SK-N-SH (cell line): ENCODE measurements around the gene PPY. TPM values are rescaled to one million over a fixed set of nuclear protein-coding genes. Genes with fewer than 3 reads are reported as not detected.

Experiments used
- CTCF ChIA-PET: fragments of 300-600, 350-600 bp; formaldehyde crosslinking; extraction: SDS; loops from one replicate; lab custom pipeline; 2021; lab: Yijun Ruan, JAX
- POLR2A ChIA-PET: fragments of 350-600 bp; sonication (Branson Sonifier 250); formaldehyde crosslinking; extraction: SDS; loops from one replicate; lab custom pipeline; 2020; ENCODE audit warnings: antibody characterized with exemption, inconsistent platforms; lab: Yijun Ruan, JAX
- DNase-seq: peaks from one replicate; pipeline ENCODE4 v3.0.0; 2012
- H2AFZ ChIP-seq: fragments of 200-600 bp; sonication (generic); 2 replicates; pipeline ENCODE4 v1.8.1; 2016; ENCODE audit warnings: antibody characterized with exemption, mild to moderate bottlenecking, low read depth
- H3F3A ChIP-seq: fragments of 200-600 bp; sonication (generic); replicated peaks from 2 replicates; pipeline ENCODE3; 2016; ENCODE audit warnings: antibody characterized with exemption, mild to moderate bottlenecking; ENCODE audit not compliant: insufficient read depth
- H3K27ac ChIP-seq, 2 experiments: fragments of 200-500 bp in 1 of 2; fragments of 200-600 bp in 1 of 2; sonication (Bioruptor generic) in 1 of 2; sonication (generic), shearing (Covaris generic) in 1 of 2; 2 replicates each; pipeline versions ENCODE4 v1.5.1 to v1.6.1; 2014 to 2016; ENCODE audit warnings: low read depth in 2 of 2, inconsistent platforms in 1 of 2, low read length in 1 of 2, mild to moderate bottlenecking in 1 of 2, mixed read lengths in 1 of 2
- H3K27me3 ChIP-seq: fragments of 200-600 bp; sonication (generic), shearing (Covaris generic); 2 replicates; pipeline ENCODE4 v1.6.1; 2016; ENCODE audit warnings: mixed run types; ENCODE audit not compliant: insufficient read depth
- H3K36me3 ChIP-seq, 2 experiments: fragments of 200-500 bp in 1 of 2; fragments of 200-600 bp in 1 of 2; sonication (Bioruptor generic) in 1 of 2; sonication (generic) in 1 of 2; replicated peaks in 1 of 2; 2 replicates each; pipeline versions ENCODE3 to v1.5.1; 2014 to 2016; ENCODE audit warnings: low read length in 1 of 2, mild to moderate bottlenecking in 1 of 2; ENCODE audit not compliant: insufficient read depth in 2 of 2, control insufficient read depth in 1 of 2
- H3K4me1 ChIP-seq, 2 experiments: fragments of 200-500 bp in 1 of 2; fragments of 200-600 bp in 1 of 2; sonication (Bioruptor generic) in 1 of 2; sonication (generic), shearing (Covaris generic) in 1 of 2; 2 replicates each; pipeline versions ENCODE4 v1.5.1 to v1.6.1; 2014 to 2016; ENCODE audit warnings: low read depth in 1 of 2, low read length in 1 of 2, mixed run types in 1 of 2; ENCODE audit not compliant: insufficient read depth in 2 of 2, control insufficient read depth in 1 of 2
- H3K4me2 ChIP-seq: fragments of 200-600 bp; sonication (generic), shearing (Covaris generic); 2 replicates; pipeline ENCODE4 v1.6.1; 2017; ENCODE audit warnings: mixed run types
- H3K4me3 ChIP-seq, 2 experiments: fragments of 200-500 bp in 1 of 2; fragments of 200-600 bp in 1 of 2; sonication (Bioruptor generic) in 1 of 2; sonication (generic), shearing (Covaris generic) in 1 of 2; 2 replicates each; pipeline versions ENCODE4 v1.5.1 to v1.8.1; 2014 to 2016; ENCODE audit warnings: low read depth in 2 of 2, inconsistent platforms in 1 of 2, low read length in 1 of 2, mild to moderate bottlenecking in 1 of 2, mixed read lengths in 1 of 2, moderate library complexity in 1 of 2
- H3K79me2 ChIP-seq: fragments of 200-600 bp; sonication (generic); 2 replicates; pipeline ENCODE4 v1.8.1; 2017; ENCODE audit warnings: mild to moderate bottlenecking; ENCODE audit not compliant: insufficient read depth
- H3K9ac ChIP-seq: fragments of 200-600 bp; sonication (generic); 2 replicates; pipeline ENCODE4 v1.6.1; 2017; ENCODE audit warnings: mixed run types
- H3K9me2 ChIP-seq: fragments of 200-600 bp; sonication (generic); 2 replicates; pipeline ENCODE4 v1.6.1; 2017; ENCODE audit warnings: mixed run types
- H3K9me3 ChIP-seq: fragments of 200-600 bp; sonication (generic); 2 replicates; pipeline ENCODE4 v1.6.1; 2017; ENCODE audit warnings: mixed run types, mild to moderate bottlenecking, moderate library complexity
- H4K20me1 ChIP-seq: fragments of 200-600 bp; sonication (generic); 2 replicates; pipeline ENCODE4 v1.6.1; 2017; ENCODE audit warnings: mild to moderate bottlenecking, mixed run types; ENCODE audit not compliant: insufficient read depth
- EP300 ChIP-seq, 2 experiments: IDR thresholded peaks; 2 replicates each; pipeline versions ENCODE4 v1.4.0 to v1.6.1; 2012; ENCODE audit warnings: borderline replicate concordance in 1 of 2, low read depth in 1 of 2, low read length in 1 of 2
- FOSL2 ChIP-seq: IDR thresholded peaks from 2 replicates; pipeline ENCODE4 v1.4.0; 2012; ENCODE audit warnings: low read depth, mild to moderate bottlenecking, moderate library complexity, borderline replicate concordance
- GATA2 ChIP-seq: sonication (generic); formaldehyde crosslinking; IDR thresholded peaks from 2 replicates; pipeline ENCODE4 v1.5.0; 2020; ENCODE audit warnings: mild to moderate bottlenecking, missing genetic modification reagents
- POLR2AphosphoS5 ChIP-seq: IDR thresholded peaks from 2 replicates; pipeline ENCODE4 v1.6.1; 2012; ENCODE audit warnings: low read depth, low read length
- RAD21 ChIP-seq: IDR thresholded peaks from 2 replicates; pipeline ENCODE4 v1.6.1; 2012; ENCODE audit warnings: mild to moderate bottlenecking, low read length
- RFX5 ChIP-seq: IDR thresholded peaks from 2 replicates; pipeline ENCODE4 v1.6.1; 2012; ENCODE audit warnings: mild to moderate bottlenecking, improper control_type of control experiment, low read length
- SIN3A ChIP-seq: IDR thresholded peaks from 2 replicates; pipeline ENCODE4 v1.6.1; 2012; ENCODE audit warnings: low read depth, mild to moderate bottlenecking, low read length, moderate library complexity, borderline replicate concordance
- TAF1 ChIP-seq: IDR thresholded peaks from 2 replicates; pipeline ENCODE4 v1.6.1; 2012; ENCODE audit warnings: low read depth, mild to moderate bottlenecking, low read length, moderate library complexity, borderline replicate concordance
- TCF12 ChIP-seq: IDR thresholded peaks from 2 replicates; pipeline ENCODE4 v1.4.0; 2012
- WGBS: methylation state at CpG from one replicate; pipeline ENCODE4 v1.1.6; 2017; ENCODE audit warnings: low lambda C conversion rate; 5-methylcytosine and 5-hydroxymethylcytosine counted together
- polyA plus RNA-seq, 3 experiments: library from polyadenylated mRNA; depleted of rRNA; stranded (reverse); fragments of >200 nt; gene quantifications; 2 replicates each; pipeline ENCODE4 v1.2.3, GENCODE V29; 2012
- TF ChIP-seq, protein P1 (sequence below): fragments of 150-350 bp; IDR thresholded peaks from 2 replicates; pipeline ENCODE4 v1.6.1; 2017; ENCODE audit warnings: antibody characterized with exemption, low read length, low read depth, borderline replicate concordance
- TF ChIP-seq, protein P2 (sequence below): IDR thresholded peaks from 2 replicates; pipeline ENCODE4 v1.6.1; 2012; ENCODE audit warnings: mild to moderate bottlenecking, low read depth, low read length, moderate library complexity

Gene PPY
- polyA plus RNA-seq, 1 of the 3 experiments (the other 2 are of a cell fraction): not detected

DNA sequence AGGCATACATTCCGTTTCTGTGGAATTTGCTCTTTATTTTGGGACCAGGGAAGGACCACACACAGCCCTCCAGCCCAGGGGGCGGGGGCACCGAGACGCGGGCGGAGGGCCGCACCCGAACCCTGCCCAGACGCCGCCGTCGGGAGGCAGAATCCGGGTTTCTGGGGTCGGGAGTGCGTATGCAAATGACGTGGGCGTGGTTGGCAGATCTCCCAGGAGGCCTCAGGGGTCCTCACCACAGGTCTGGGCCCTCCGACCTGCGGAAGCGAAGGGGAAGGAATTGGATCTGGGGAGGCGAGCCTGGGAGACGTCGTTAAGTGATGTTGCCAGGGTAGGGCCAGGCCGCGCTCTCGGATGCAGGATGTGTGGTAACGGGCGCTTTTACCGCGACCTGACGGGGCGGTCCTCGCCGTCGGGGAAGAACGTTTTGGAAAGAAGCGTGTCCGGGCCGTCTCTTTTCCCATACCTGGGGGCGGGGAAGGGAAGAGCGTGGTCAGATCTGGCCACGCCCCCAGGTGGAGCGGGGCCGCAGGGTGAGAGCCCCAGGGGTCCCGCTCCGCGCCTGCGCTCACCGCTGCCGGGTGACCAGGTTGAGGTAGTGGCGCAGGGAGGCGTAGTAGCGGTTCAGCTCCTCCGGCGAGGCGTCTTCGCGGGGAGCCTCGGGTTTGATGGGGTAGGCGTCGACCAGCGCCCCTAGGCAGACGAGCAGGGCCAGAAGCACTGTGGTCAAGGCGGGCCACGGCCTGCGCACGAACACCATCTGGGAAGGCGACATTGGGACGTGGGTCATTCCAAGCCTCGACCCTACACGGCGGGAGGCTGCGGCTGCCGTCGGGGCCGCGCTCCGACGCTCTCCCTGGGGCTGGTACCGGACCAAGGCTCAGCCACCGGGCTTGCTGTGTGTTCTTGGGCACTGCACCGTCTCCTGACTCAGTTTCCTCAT, 10.7 kb upstream of the PPY start:
- DNase-seq: no peak
- H3K9ac ChIP-seq: no peak overlapping the region
- POLR2A ChIA-PET: no interaction called here
- H3K4me1 ChIP-seq: no peaks in the 10 kb centered on the region
- H3K9me3 ChIP-seq: no peaks in the 10 kb centered on the region
- no peak overlapping the region for H3K27ac ChIP-seq
- H3K4me3 ChIP-seq: no peak overlapping the region
- WGBS: 79% methylated on average over 52 of the region's 82 CpGs
- H4K20me1 ChIP-seq: no peaks in the 10 kb centered on the region
- no peak overlapping the region for H3K4me2 ChIP-seq
- H3K9me2 ChIP-seq: no peaks in the 10 kb centered on the region
- TF ChIP-seq TAF1: no peak
- TF ChIP-seq RFX5: no peak
- TF ChIP-seq SIN3A: no peak
- TF ChIP-seq, protein P1, sequence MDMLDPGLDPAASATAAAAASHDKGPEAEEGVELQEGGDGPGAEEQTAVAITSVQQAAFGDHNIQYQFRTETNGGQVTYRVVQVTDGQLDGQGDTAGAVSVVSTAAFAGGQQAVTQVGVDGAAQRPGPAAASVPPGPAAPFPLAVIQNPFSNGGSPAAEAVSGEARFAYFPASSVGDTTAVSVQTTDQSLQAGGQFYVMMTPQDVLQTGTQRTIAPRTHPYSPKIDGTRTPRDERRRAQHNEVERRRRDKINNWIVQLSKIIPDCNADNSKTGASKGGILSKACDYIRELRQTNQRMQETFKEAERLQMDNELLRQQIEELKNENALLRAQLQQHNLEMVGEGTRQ: no peak
- TF ChIP-seq FOSL2: no peak
- no peak for TF ChIP-seq RAD21
- no peak for TF ChIP-seq GATA2
- no peak for TF ChIP-seq TCF12
- TF ChIP-seq, all 33 proteins: peak for 0
- Histone ChIP-seq H3K36me3 (no peaks in the 10 kb centered on the region), H3K79me2 (no peaks in the 10 kb centered on the region), H2AFZ (no peak overlapping the region), H3F3A (no peaks in the 10 kb centered on the region), H3K27me3 (no peaks in the 10 kb centered on the region)
- CTCF ChIA-PET: interaction anchor here (1.5 to 18.2 kb wide), 3 partner anchors 9 to 88 kb away, joined by 3 to 638 read pairs (median 12); partner anchors contain the start of genes NAGS, PPY and TMEM101

DNA sequence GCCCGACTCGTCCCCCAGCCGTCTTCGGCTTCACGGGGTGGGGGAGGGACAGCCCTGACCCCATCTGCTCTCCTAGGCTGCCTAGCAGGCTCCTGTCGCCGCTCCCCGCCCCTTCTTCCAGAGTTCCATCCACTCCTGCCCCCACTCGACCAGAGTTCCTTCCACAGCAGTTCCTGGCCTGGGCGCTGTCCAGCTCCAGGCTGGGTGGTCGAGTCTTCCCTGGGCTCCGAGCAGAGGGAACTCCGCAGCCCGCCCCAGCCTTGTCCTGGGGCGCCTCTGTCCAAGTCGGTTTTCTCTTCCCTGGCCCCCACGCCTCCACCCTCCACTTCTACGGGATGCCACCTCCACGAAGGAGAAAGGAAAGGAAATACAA, 10.1 kb upstream of the PPY start:
- TF ChIP-seq SIN3A (no peak), GATA2 (no peak), EP300 (IDR thresholded peaks at IDR 0.05; ENCODE audit: borderline replicate concordance in 1 of 2, low read depth in 1 of 2, low read length in 1 of 2) (no peak), POLR2AphosphoS5 (no peak)
- TF ChIP-seq, protein P2, sequence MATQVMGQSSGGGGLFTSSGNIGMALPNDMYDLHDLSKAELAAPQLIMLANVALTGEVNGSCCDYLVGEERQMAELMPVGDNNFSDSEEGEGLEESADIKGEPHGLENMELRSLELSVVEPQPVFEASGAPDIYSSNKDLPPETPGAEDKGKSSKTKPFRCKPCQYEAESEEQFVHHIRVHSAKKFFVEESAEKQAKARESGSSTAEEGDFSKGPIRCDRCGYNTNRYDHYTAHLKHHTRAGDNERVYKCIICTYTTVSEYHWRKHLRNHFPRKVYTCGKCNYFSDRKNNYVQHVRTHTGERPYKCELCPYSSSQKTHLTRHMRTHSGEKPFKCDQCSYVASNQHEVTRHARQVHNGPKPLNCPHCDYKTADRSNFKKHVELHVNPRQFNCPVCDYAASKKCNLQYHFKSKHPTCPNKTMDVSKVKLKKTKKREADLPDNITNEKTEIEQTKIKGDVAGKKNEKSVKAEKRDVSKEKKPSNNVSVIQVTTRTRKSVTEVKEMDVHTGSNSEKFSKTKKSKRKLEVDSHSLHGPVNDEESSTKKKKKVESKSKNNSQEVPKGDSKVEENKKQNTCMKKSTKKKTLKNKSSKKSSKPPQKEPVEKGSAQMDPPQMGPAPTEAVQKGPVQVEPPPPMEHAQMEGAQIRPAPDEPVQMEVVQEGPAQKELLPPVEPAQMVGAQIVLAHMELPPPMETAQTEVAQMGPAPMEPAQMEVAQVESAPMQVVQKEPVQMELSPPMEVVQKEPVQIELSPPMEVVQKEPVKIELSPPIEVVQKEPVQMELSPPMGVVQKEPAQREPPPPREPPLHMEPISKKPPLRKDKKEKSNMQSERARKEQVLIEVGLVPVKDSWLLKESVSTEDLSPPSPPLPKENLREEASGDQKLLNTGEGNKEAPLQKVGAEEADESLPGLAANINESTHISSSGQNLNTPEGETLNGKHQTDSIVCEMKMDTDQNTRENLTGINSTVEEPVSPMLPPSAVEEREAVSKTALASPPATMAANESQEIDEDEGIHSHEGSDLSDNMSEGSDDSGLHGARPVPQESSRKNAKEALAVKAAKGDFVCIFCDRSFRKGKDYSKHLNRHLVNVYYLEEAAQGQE: peak; percentile 81
- no peak for DNase-seq
- no peak overlapping the region for H3K27ac ChIP-seq
- no peaks in the 10 kb centered on the region for H3K36me3 ChIP-seq
- no peak overlapping the region for H2AFZ ChIP-seq
- H3K79me2 ChIP-seq: no peaks in the 10 kb centered on the region
- POLR2A ChIA-PET: no interaction called here
- H3K9me2 ChIP-seq: no peaks in the 10 kb centered on the region
- no peaks in the 10 kb centered on the region for H3K27me3 ChIP-seq
- CTCF ChIA-PET: interaction anchor here (0.9 to 18.2 kb wide), 3 partner anchors 8 to 89 kb away, joined by 3 to 638 read pairs (median 3); partner anchors contain the start of genes NAGS and TMEM101
- H3K4me3 ChIP-seq: no peak overlapping the region
- no peaks in the 10 kb centered on the region for H4K20me1 ChIP-seq
- no peaks in the 10 kb centered on the region for H3K4me1 ChIP-seq
- 76% methylated on average over 15 of the region's 19 CpGs for WGBS
- no peaks in the 10 kb centered on the region for H3F3A ChIP-seq
- no peak overlapping the region for H3K4me2 ChIP-seq
- H3K9me3 ChIP-seq: no peaks in the 10 kb centered on the region
- no peak overlapping the region for H3K9ac ChIP-seq
